Esophagus squamous epithelium (tissue), 4 donors: Measurements from ENCODE around the gene HOXB4.

ENCODE experiments used
- POLR2A ChIP-seq, 4 donors: fragments of 450-650 bp; IDR thresholded peaks; one replicate each; pipeline ENCODE4 v1.6.1; 2017; ENCODE audit warnings: antibody characterized with exemption in 4 of 4, mild to moderate bottlenecking in 4 of 4, moderate library complexity in 3 of 4
- TF ChIP-seq, protein P1 (sequence below), 6 experiments: fragments of 450-650 bp in 4 of 6; fragments of 200-600 bp in 2 of 6; sonication (generic) in 2 of 6; IDR thresholded peaks; one replicate each; pipeline ENCODE4 v1.5.1; 2016 to 2019; ENCODE audit warnings: antibody characterized with exemption in 6 of 6, mild to moderate bottlenecking in 4 of 6, moderate library complexity in 4 of 6

DNA sequence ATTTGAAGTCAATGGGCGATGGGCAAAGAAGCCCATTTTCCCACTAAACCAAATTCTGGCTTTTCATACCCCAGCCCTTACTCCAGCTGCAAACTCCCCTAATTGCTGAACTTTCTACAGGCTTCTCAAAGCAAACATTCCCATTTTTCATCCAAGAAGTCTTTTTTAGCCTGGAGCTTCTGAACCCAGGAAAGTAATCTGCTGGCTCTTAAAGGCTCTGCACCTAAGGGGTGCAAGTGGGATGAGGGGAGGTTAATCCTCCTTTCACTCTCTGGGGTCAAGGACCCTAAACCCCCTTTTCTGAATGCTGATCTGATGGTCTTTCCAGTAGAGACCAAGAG, 30.3 kb upstream of the HOXB4 start:
- TF ChIP-seq, protein P1, sequence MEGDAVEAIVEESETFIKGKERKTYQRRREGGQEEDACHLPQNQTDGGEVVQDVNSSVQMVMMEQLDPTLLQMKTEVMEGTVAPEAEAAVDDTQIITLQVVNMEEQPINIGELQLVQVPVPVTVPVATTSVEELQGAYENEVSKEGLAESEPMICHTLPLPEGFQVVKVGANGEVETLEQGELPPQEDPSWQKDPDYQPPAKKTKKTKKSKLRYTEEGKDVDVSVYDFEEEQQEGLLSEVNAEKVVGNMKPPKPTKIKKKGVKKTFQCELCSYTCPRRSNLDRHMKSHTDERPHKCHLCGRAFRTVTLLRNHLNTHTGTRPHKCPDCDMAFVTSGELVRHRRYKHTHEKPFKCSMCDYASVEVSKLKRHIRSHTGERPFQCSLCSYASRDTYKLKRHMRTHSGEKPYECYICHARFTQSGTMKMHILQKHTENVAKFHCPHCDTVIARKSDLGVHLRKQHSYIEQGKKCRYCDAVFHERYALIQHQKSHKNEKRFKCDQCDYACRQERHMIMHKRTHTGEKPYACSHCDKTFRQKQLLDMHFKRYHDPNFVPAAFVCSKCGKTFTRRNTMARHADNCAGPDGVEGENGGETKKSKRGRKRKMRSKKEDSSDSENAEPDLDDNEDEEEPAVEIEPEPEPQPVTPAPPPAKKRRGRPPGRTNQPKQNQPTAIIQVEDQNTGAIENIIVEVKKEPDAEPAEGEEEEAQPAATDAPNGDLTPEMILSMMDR (IDR thresholded peaks at IDR 0.05), result no peak
- no peak for TF ChIP-seq POLR2A (IDR thresholded peaks at IDR 0.05)
